Endothelial cell (in vitro differentiated cells): ENCODE results near the gene FSTL3. TPM values are rescaled to one million over a fixed set of nuclear protein-coding genes. Genes with fewer than 3 reads are reported as not detected.

Experiments used
- DNase-seq: peaks from one replicate; pipeline ENCODE4 v3.0.0; 2021; ENCODE audit warnings: low spot score
- H3K27ac Mint-ChIP-seq: one replicate; pipeline ENCODE4 v1.8.0; 2021; ENCODE audit warnings: mixed read lengths, inconsistent platforms; ENCODE audit not compliant: unreplicated experiment
- H3K27me3 Mint-ChIP-seq: one replicate; pipeline ENCODE4 v1.8.0; 2021; ENCODE audit warnings: mild to moderate bottlenecking, moderate library complexity, mixed read lengths, inconsistent platforms; ENCODE audit not compliant: unreplicated experiment
- H3K36me3 Mint-ChIP-seq: one replicate; pipeline ENCODE4 v1.8.0; 2021; ENCODE audit warnings: mild to moderate bottlenecking, low read depth, mixed read lengths, inconsistent platforms; ENCODE audit not compliant: unreplicated experiment
- H3K4me1 Mint-ChIP-seq: one replicate; pipeline ENCODE4 v1.8.0; 2021; ENCODE audit warnings: mild to moderate bottlenecking, mixed read lengths, inconsistent platforms; ENCODE audit not compliant: unreplicated experiment
- H3K4me3 Mint-ChIP-seq: one replicate; pipeline ENCODE4 v1.8.0; 2021; ENCODE audit warnings: mild to moderate bottlenecking, mixed read lengths, inconsistent platforms; ENCODE audit not compliant: unreplicated experiment
- H3K9me3 Mint-ChIP-seq: one replicate; pipeline ENCODE4 v1.8.0; 2021; ENCODE audit warnings: mixed read lengths, inconsistent platforms; ENCODE audit not compliant: unreplicated experiment
- total RNA-seq: library from RNA; stranded (reverse); fragmentation: NEBNext Ultra II Directional; extraction: Animal tissue kit (Norgen Biotek cat#: 25700); gene quantifications from one replicate; pipeline ENCODE4 v1.2.1, GENCODE V29; 2021; ENCODE audit not compliant: unreplicated experiment
- TF ChIP-seq, protein P1 (sequence below): fragments of 200-600 bp; sonication (generic); IDR thresholded peaks from one replicate; pipeline ENCODE4 v1.5.0; 2021; ENCODE audit warnings: antibody characterized with exemption; ENCODE audit not compliant: unreplicated experiment

Gene FSTL3
- total RNA-seq, 1 donor from 2014 or later = 6.5 TPM

DNA sequence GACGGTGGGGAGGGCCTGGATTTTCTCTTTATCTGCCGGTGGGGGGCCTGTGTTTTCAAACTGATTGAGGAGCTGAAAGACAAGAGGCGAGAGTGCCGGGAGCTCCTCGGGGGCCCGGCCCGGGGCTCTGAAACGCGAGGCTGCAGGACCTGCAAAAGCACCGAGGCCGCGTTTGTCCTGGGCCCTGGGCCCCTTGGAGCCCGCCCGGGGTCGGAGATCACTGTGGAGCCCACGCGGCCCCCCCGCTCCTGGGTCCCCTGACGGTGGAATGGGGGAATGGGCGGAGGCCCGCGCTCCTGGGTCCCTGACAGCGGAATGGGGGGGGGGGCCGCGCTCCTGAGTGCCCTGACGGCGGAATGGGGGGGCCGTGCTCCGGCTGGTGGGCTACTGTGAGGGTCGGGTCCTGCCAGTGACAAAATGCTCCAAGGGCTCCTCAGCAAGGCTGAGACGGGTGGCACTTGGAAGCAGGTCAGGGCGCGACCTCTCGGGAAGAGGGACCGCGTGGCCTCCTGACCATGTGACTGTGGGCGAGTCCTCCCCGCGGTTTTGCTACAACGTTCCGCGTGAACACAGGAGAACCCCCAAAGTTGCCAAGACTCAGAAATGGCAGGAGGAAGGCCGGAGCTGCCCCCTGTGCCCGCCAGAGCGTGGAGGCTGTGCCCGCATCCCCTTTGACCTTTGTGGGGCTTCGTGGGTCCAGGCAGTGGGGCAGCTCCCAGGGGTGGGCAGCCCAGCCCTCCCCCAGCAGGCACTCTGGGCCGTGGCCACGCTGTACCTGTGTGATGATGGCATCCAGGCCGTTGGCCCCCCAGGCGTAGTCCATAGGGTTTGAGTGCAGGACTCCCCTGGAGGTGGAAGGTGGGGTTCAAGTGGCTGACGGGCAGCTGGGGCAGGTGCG lies 27.0 kb upstream of the FSTL3 start:
- Mint-ChIP-seq H3K36me3 (no peaks in the 10 kb centered on the region), H3K4me3 (no peak overlapping the region), H3K4me1 (no peaks in the 10 kb centered on the region), H3K9me3 (no peaks in the 10 kb centered on the region), H3K27ac (no peak overlapping the region), H3K27me3 (peaks cover 2% of the 10 kb centered on the region)
- no peak for DNase-seq
- TF ChIP-seq, protein P1, sequence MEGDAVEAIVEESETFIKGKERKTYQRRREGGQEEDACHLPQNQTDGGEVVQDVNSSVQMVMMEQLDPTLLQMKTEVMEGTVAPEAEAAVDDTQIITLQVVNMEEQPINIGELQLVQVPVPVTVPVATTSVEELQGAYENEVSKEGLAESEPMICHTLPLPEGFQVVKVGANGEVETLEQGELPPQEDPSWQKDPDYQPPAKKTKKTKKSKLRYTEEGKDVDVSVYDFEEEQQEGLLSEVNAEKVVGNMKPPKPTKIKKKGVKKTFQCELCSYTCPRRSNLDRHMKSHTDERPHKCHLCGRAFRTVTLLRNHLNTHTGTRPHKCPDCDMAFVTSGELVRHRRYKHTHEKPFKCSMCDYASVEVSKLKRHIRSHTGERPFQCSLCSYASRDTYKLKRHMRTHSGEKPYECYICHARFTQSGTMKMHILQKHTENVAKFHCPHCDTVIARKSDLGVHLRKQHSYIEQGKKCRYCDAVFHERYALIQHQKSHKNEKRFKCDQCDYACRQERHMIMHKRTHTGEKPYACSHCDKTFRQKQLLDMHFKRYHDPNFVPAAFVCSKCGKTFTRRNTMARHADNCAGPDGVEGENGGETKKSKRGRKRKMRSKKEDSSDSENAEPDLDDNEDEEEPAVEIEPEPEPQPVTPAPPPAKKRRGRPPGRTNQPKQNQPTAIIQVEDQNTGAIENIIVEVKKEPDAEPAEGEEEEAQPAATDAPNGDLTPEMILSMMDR = no peak

DNA sequence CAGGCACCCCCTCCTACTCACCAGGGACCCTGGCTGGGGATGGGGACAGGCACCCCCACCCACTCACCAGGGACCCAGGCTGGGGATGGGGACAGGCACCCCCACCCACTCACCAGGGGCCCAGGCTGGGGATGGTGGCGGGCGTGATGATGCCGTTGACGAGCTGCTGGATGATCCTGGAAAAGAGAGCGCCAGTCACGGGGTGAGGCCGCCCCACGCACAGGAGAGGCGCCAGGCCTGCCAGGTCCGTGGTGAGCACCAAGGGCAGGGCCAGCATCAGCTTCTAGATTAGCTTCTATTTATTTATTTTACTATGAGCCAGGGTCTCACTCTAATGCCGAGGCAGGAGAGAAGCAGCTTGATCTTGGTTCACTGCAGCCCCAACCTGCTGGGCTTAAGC lies 26.1 kb upstream of the FSTL3 start:
- Mint-ChIP-seq H3K4me3 (no peak overlapping the region), H3K36me3 (no peaks in the 10 kb centered on the region), H3K27ac (no peak overlapping the region), H3K9me3 (no peaks in the 10 kb centered on the region), H3K4me1 (no peaks in the 10 kb centered on the region), H3K27me3 (peaks cover 3% of the 10 kb centered on the region)
- DNase-seq = no peak
- TF ChIP-seq, protein P1 = no peak

DNA sequence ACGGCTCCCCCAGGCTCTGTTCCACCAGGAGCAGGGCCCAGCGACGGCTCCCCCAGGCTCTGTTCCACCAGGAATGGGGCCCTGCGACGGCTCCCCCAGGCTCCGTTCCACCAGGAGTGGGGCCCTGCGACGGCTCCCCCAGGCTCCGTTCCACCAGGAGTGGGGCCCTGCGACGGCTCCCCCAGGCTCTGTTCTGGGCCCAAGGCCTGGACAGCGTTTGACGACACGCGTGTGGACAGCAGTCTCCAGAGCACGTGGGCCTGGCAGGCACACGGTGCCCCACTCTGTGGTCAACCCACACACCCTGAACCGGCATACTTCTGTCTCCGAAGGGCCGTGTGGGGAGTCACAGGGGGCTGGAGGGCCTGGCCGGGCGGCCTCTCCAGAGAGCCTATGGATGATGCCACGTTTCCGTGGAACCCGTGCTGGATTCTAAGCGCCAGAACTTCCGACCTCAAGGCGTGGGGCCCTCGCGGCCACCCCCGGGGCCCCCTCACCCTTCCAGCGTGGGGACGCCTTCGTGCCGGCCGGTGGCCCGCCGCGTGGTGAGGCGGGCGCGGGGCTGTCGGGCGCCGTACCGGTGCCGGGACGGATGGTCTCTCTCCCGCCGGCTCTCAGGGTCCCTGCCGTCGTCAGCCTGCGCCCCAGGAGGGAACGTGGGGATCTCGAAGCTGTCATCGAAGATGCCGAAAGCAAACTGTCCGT lies 24.9 kb upstream of the FSTL3 start:
- TF ChIP-seq, protein P1 = no peak
- peaks cover 4% of the 10 kb centered on the region for H3K36me3 Mint-ChIP-seq
- H3K27ac Mint-ChIP-seq = no peak overlapping the region
- H3K4me1 Mint-ChIP-seq = no peaks in the 10 kb centered on the region
- H3K9me3 Mint-ChIP-seq = no peaks in the 10 kb centered on the region
- H3K4me3 Mint-ChIP-seq = no peak overlapping the region
- peaks cover 3% of the 10 kb centered on the region for H3K27me3 Mint-ChIP-seq
- no peak for DNase-seq

DNA sequence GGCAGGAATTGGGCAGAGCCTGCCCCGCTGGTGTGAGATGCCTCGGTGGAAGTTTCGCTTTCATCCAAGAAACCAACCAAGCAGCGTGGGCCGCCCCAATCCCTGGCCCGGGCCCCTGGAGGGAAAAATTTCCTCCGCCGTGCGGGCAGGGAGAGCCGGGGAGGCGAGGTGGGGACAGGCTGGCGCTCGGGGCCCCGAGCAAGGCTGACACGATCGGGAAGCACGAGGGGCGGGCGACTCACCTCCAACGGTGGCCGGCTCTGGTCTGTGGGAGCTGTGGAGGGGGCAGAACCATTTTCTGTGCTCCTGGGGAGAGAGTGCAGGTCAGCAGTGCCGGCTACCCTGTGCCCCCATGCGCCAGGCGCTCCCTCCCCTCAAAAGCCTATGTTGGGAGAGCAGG lies 24.2 kb upstream of the FSTL3 start:
- peaks cover 5% of the 10 kb centered on the region for H3K27me3 Mint-ChIP-seq
- H3K27ac Mint-ChIP-seq = no peak overlapping the region
- no peaks in the 10 kb centered on the region for H3K9me3 Mint-ChIP-seq
- no peak overlapping the region for H3K4me3 Mint-ChIP-seq
- no peak for DNase-seq
- H3K36me3 Mint-ChIP-seq = peaks cover 4% of the 10 kb centered on the region
- no peaks in the 10 kb centered on the region for H3K4me1 Mint-ChIP-seq
- TF ChIP-seq, protein P1 = no peak
